NCI-H226 (cell line): ENCODE measurements around the gene FOXF1.

Source experiments
- DNase-seq: peaks from one replicate; pipeline ENCODE4 v3.0.0-alpha.2; 2015

FOXF1 gene

DNA sequence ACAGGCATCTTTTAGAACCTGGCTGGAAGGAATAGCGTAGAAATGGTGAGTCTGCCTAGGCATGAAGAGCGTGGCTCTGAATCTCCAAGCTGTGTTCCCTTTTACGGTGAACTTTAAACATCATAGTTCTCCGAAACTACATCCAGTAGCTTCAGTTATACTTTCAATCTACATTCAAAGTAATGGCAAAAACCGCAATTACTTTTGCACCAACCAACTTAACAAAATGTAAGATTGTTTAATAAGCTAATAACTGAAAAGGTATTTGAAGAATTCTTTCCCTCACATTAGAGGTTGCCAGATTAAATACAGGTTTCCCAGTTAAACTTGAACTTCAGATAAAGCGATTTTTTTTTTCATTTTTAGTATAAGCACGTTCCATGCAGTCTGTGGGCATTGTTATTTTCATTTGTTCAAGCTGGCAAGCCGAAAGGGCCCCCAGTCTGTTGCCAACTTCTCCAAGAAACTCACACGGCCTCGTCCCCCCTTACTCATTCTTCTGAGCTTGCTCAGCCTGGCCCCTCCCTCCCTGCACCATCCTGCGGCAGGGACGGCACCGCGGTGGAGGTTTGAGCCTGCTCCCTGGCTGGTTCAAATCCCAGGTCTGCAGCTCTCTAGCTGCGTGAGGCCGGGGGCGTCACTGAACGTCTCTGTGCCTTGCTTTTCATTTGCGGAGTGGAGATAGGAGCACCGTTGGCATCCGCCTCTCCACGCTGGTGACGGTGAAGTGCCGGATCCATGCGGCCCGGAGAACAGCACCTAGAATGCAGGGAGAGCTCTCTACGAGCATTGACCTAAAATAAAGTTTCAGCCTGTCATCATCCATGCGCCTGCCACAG is 48.2 kb downstream of the FOXF1 start:
- DNase-seq: no peak

DNA sequence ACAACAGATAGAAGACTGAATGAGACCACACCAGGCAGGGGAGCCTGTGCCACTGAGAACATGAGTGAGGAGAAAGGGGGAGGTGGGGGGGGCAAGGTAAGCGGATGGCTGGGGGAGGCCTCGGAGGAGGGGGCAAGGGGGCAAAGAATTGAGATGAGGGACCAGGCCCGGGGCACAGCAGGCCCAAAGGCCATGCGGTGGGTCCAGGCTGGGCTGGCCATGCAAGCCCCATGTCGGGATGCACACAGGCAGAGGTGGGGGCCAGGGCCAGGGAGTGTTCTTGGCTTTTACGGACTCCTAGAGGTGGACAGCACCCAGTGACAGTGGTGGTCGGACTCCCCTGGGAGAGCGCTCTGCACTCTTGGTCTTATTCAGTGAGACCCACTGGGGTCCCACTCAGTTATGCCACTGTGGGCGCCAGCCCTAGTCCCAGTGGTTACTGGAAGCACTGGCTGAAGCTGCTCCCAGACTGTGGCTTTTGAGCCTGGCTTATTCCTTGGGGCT is 49.5 kb downstream of the FOXF1 start:
- no peak for DNase-seq

DNA sequence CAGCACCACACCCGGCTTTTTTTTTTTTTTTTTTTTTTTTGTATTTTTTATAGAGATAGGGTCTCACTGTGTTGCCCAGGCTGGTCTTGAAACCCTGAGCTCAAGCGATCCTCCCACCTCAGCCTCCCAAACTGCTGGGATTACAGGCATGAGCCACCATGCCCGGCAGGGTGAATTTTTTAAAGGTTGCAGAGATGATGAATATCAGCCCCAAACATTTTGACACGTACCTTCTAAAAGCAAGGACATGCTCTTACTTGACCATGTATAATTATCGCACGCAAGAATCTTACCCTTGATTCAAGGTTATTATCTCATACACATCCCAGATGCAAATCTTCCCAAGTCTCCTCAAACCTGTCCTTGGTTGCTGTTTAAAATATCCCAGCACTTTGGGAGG is 52.0 kb downstream of the FOXF1 start:
- no peak for DNase-seq

DNA sequence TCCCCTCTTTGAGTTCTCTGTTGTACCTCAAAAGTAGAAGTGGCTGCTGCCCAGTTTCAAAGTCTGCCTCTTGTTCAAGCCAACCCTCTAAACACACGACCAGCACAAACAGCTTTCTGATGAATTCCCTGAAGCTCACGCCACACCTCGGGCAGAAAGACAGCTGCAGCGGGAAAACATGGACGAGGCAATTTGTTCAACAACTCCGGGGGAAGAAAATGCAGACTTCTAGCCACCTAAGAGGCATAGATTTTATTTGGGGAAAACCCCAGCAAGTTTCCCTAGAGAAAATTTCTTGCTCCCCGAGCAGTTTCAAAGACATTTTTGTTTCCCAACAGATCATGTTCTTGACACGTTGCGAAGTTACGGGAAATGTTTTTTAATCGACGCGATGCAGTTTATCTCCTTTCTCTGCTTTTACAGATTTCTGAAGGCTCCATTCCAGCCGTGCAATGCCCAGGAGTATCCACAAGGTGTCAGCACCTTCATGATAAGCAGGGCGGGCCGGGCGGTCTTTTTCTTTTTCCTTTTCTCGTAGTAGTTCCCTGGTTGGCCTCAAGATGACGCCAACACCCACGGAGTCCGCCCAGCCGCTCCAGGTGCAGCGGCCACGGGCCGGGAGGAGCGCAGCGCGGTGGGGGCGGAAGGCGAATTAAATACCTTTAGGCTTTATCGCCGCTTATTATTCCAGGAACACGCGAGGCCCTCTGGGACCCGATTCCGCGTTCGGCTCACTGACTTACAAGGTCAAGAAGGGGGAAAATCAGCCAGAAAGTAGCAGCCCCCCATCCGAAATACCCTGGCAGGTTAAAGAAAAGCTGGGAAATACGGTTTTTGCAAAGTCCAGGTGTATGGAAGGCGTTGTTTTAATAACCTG is 53.4 kb downstream of the FOXF1 start:
- DNase-seq: peak; percentile 60
